SIG-M5 (cell line): ENCODE results near the gene AGAP2.

Experiments used
- DNase-seq: peaks from one replicate; lab custom pipeline; 2025; lab: John Stamatoyannopoulos, UW

The AGAP2 gene

GRCh38 chr12:57753756-57754337 lies 15.3 kb upstream of the AGAP2 start:
- DNase-seq, result no peak

GRCh38 chr12:57752668-57753000 lies 14.1 kb upstream of the AGAP2 start:
- no peak for DNase-seq

GRCh38 chr12:57751788-57752667 lies 13.5 kb upstream of the AGAP2 start, which contains the start of gene CDK4:
Gene CDK4, minus strand, starts transcription at chr12:57752310. Its CDS starts 593 bp downstream, at chr12:57751717.
- peak; percentile 94 for DNase-seq

- no peak for DNase-seq
These were observed 12.9 kb upstream of the AGAP2 start for GRCh38 chr12:57751432-57751787.

- DNase-seq, result no peak
These were observed 12.3 kb upstream of the AGAP2 start for GRCh38 chr12:57750561-57751431.

- DNase-seq, result no peak
These were observed 10.5 kb upstream of the AGAP2 start for GRCh38 chr12:57749061-57749460.

- no peak for DNase-seq
These were observed 7.5 kb upstream of the AGAP2 start for GRCh38 chr12:57746025-57746424.

- DNase-seq, result no peak
These were observed 6.9 kb upstream of the AGAP2 start for GRCh38 chr12:57745485-57745881.

GRCh38 chr12:57744777-57745484 lies 6.4 kb upstream of the AGAP2 start, which contains the start of gene TSPAN31:
Gene TSPAN31, plus strand, starts transcription at chr12:57745039. Its CDS starts 116 bp downstream, at chr12:57745155.
- DNase-seq, result peak; percentile 91

GRCh38 chr12:57744194-57744776 lies 5.7 kb upstream of the AGAP2 start:
- DNase-seq, result no peak

GRCh38 chr12:57743769-57744168 lies 5.2 kb upstream of the AGAP2 start:
- no peak for DNase-seq

GRCh38 chr12:57741844-57742738 lies 3.5 kb upstream of the AGAP2 start:
- peak; percentile 11 for DNase-seq

- DNase-seq, result no peak
These were observed 2.9 kb upstream of the AGAP2 start for GRCh38 chr12:57741413-57741789.

GRCh38 chr12:57740656-57741412 lies 2.3 kb upstream of the AGAP2 start:
- peak; percentile 8 for DNase-seq

GRCh38 chr12:57739914-57740538 lies 1.5 kb upstream of the AGAP2 start:
- no peak for DNase-seq

GRCh38 chr12:57739387-57739786 lies 845 bp upstream of the AGAP2 start:
- no peak for DNase-seq

- no peak for DNase-seq
These were observed 778 bp downstream of the AGAP2 start for GRCh38 chr12:57737467-57738460.
